Inflammatory macrophage treated with lipopolysaccharide for 1 hour (primary cell): ENCODE measurements around the gene FAM53B.
A peak's percentile ranks its signal among the peaks of the same experiment; 100 is the strongest.

Source experiments
- DNase-seq, 2 donors: peaks; one replicate each; pipeline ENCODE4 v3.0.0-alpha.2; 2020 to 2022

The FAM53B gene

GRCh38 chr10:124741922-124742412, 2.2 kb downstream of the FAM53B start:
- DNase-seq: no peak

- DNase-seq: peak; percentile 62 to 89
These were observed 2.8 kb downstream of the FAM53B start for GRCh38 chr10:124741281-124741921.

GRCh38 chr10:124740369-124741280, 3.6 kb downstream of the FAM53B start:
- DNase-seq: peak; percentile 73 to 75

GRCh38 chr10:124739986-124740368, 4.2 kb downstream of the FAM53B start:
- DNase-seq: no peak

- no peak for DNase-seq
These were observed 4.9 kb downstream of the FAM53B start for GRCh38 chr10:124739119-124739921.

- DNase-seq: no peak
These were observed 5.7 kb downstream of the FAM53B start for GRCh38 chr10:124738441-124738840.

- no peak for DNase-seq
These were observed 6.5 kb downstream of the FAM53B start for GRCh38 chr10:124737708-124738107.

GRCh38 chr10:124737221-124737620, 7.0 kb downstream of the FAM53B start:
- DNase-seq: no peak

- no peak for DNase-seq
These were observed 7.6 kb downstream of the FAM53B start for GRCh38 chr10:124736491-124737136.

- no peak for DNase-seq
These were observed 8.5 kb downstream of the FAM53B start for GRCh38 chr10:124735491-124736286.

- no peak for DNase-seq
These were observed 9.6 kb downstream of the FAM53B start for GRCh38 chr10:124734311-124735166.

- DNase-seq: no peak
These were observed 10.5 kb downstream of the FAM53B start for GRCh38 chr10:124733571-124734245.

- DNase-seq: no peak
These were observed 11.1 kb downstream of the FAM53B start for GRCh38 chr10:124732931-124733570.

- DNase-seq: no peak
These were observed 12.6 kb downstream of the FAM53B start for GRCh38 chr10:124731551-124731950.

GRCh38 chr10:124730790-124731189, 13.4 kb downstream of the FAM53B start:
- DNase-seq: no peak

- peak; percentile 70 to 88 for DNase-seq
These were observed 15.1 kb downstream of the FAM53B start for GRCh38 chr10:124728830-124729661.

GRCh38 chr10:124728071-124728829, 15.9 kb downstream of the FAM53B start:
- peak; percentile 83 to 96 for DNase-seq
